Epidermal melanocyte (primary cell): Measurements from ENCODE around the gene CDK5RAP2.
"Not testable (repeated sequence)": the region's sequence is repeated elsewhere in the genome, so short reads cannot be mapped to it uniquely, and the experiment has no call there.

ENCODE experiments used
- DNase-seq: peaks from one replicate; pipeline ENCODE4 v3.0.0; 2011; ENCODE audit warnings: low spot score; ENCODE audit not compliant: insufficient read length

The CDK5RAP2 gene

GRCh38 chr9:120515996-120516395 is 64.0 kb downstream of the CDK5RAP2 start:
- not testable (repeated sequence) for DNase-seq

- not testable (repeated sequence) for DNase-seq
Observed at GRCh38 chr9:120515481-120515880, 64.5 kb downstream of the CDK5RAP2 start.

GRCh38 chr9:120514405-120514804 is 65.6 kb downstream of the CDK5RAP2 start:
- no peak for DNase-seq

- DNase-seq = no peak
Observed at GRCh38 chr9:120513825-120514396, 66.1 kb downstream of the CDK5RAP2 start.

GRCh38 chr9:120510816-120511215 is 69.2 kb downstream of the CDK5RAP2 start:
- DNase-seq = no peak

- no peak for DNase-seq
Observed at GRCh38 chr9:120507936-120508510, 71.9 kb downstream of the CDK5RAP2 start.

- no peak for DNase-seq
Observed at GRCh38 chr9:120505186-120505585, 74.8 kb downstream of the CDK5RAP2 start.

- DNase-seq = no peak
Observed at GRCh38 chr9:120500733-120501132, 79.2 kb downstream of the CDK5RAP2 start.

- not testable (repeated sequence) for DNase-seq
Observed at GRCh38 chr9:120497865-120498264, 82.1 kb downstream of the CDK5RAP2 start.

- not testable (repeated sequence) for DNase-seq
Observed at GRCh38 chr9:120496438-120496837, 83.5 kb downstream of the CDK5RAP2 start.

- no peak for DNase-seq
Observed at GRCh38 chr9:120490888-120491595, 88.9 kb downstream of the CDK5RAP2 start.

- no peak for DNase-seq
Observed at GRCh38 chr9:120486835-120487234, 93.1 kb downstream of the CDK5RAP2 start.

- no peak for DNase-seq
Observed at GRCh38 chr9:120486347-120486746, 93.6 kb downstream of the CDK5RAP2 start.

- DNase-seq = no peak
Observed at GRCh38 chr9:120485788-120486187, 94.2 kb downstream of the CDK5RAP2 start.

- no peak for DNase-seq
Observed at GRCh38 chr9:120484162-120484561, 95.8 kb downstream of the CDK5RAP2 start.

GRCh38 chr9:120482424-120483186 is 97.4 kb downstream of the CDK5RAP2 start:
- DNase-seq = no peak

- no peak for DNase-seq
Observed at GRCh38 chr9:120481846-120482245, 98.1 kb downstream of the CDK5RAP2 start.

- no peak for DNase-seq
Observed at GRCh38 chr9:120481248-120481647, 98.7 kb downstream of the CDK5RAP2 start.

- no peak for DNase-seq
Observed at GRCh38 chr9:120480707-120481106, 99.3 kb downstream of the CDK5RAP2 start.

- no peak for DNase-seq
Observed at GRCh38 chr9:120478208-120478607, 101.8 kb downstream of the CDK5RAP2 start.

GRCh38 chr9:120477534-120478001 is 102.4 kb downstream of the CDK5RAP2 start:
- DNase-seq = peak; percentile 36

- DNase-seq = no peak
Observed at GRCh38 chr9:120475341-120475740, 104.6 kb downstream of the CDK5RAP2 start.
